GM23248 (cell line): ENCODE measurements around the gene PIGQ. TPM values are rescaled to one million over a fixed set of nuclear protein-coding genes. Genes with fewer than 3 reads are reported as not detected.

Experiments used
- DNase-seq: peaks from one replicate; pipeline ENCODE4 v3.0.0-alpha.2; 2015
- H2AFZ ChIP-seq: fragments of 200-600 bp; sonication (generic); 2 replicates; pipeline ENCODE4 v1.6.1; 2016; ENCODE audit warnings: antibody characterized with exemption
- H3F3A ChIP-seq: fragments of 200-600 bp; sonication (generic); 2 replicates; pipeline ENCODE4 v1.6.1; 2016; ENCODE audit warnings: mild to moderate bottlenecking, antibody characterized with exemption, mixed run types; ENCODE audit not compliant: insufficient read depth
- H3K27ac ChIP-seq: fragments of 200-600 bp; sonication (generic); 2 replicates; pipeline ENCODE4 v1.5.1; 2016; ENCODE audit warnings: mild to moderate bottlenecking
- H3K27me3 ChIP-seq: fragments of 200-600 bp; sonication (generic); replicated peaks from 2 replicates; pipeline ENCODE4 v1.6.1; 2016; ENCODE audit warnings: mild to moderate bottlenecking; ENCODE audit not compliant: insufficient read depth
- H3K36me3 ChIP-seq: fragments of 200-600 bp; sonication (generic); 2 replicates; pipeline ENCODE4 v1.6.1; 2016; ENCODE audit warnings: low read depth, mild to moderate bottlenecking
- H3K4me1 ChIP-seq: fragments of 200-600 bp; sonication (generic); 2 replicates; pipeline ENCODE4 v1.6.1; 2016; ENCODE audit warnings: mild to moderate bottlenecking; ENCODE audit not compliant: insufficient read depth
- H3K4me2 ChIP-seq: fragments of 200-600 bp; sonication (generic); one replicate; pipeline ENCODE4 v1.6.1; 2016; ENCODE audit warnings: mild to moderate bottlenecking; ENCODE audit not compliant: unreplicated experiment
- H3K4me3 ChIP-seq: fragments of 200-600 bp; sonication (generic); 2 replicates; pipeline ENCODE4 v1.5.1; 2016; ENCODE audit warnings: mild to moderate bottlenecking
- H3K79me2 ChIP-seq: fragments of 200-600 bp; sonication (generic); 2 replicates; pipeline ENCODE4 v1.6.1; 2016; ENCODE audit warnings: mild to moderate bottlenecking; ENCODE audit not compliant: insufficient read depth
- H3K9ac ChIP-seq: fragments of 200-600 bp; sonication (generic); 2 replicates; pipeline ENCODE4 v1.6.1; 2016; ENCODE audit warnings: mild to moderate bottlenecking
- H3K9me2 ChIP-seq: fragments of 200-600 bp; sonication (generic); 2 replicates; pipeline ENCODE4 v1.6.1; 2016; ENCODE audit warnings: mixed run types, mild to moderate bottlenecking, moderate library complexity; ENCODE audit not compliant: insufficient read depth
- H3K9me3 ChIP-seq: fragments of 200-600 bp; sonication (generic); one replicate; pipeline ENCODE4 v1.6.1; 2017; ENCODE audit warnings: low read depth
- H4K20me1 ChIP-seq: fragments of 200-600 bp; sonication (generic); 2 replicates; pipeline ENCODE4 v1.6.0; 2016; ENCODE audit not compliant: insufficient read depth
- EZH2 ChIP-seq: fragments of 200-600 bp; sonication (generic); IDR thresholded peaks from 2 replicates; pipeline ENCODE4 v1.6.1; 2018; ENCODE audit warnings: antibody characterized with exemption, mild to moderate bottlenecking; ENCODE audit not compliant: insufficient read depth, poor library complexity, severe bottlenecking
- EZH2phosphoT487 ChIP-seq: fragments of 200-600 bp; sonication (generic); IDR thresholded peaks from 2 replicates; pipeline ENCODE4 v1.6.1; 2018; ENCODE audit warnings: antibody characterized with exemption, moderate library complexity, mild to moderate bottlenecking, low read depth; ENCODE audit not compliant: insufficient read depth
- WGBS, 2 experiments: methylation state at CpG; one replicate each; pipeline ENCODE4 v1.1.6; 2015 to 2017; ENCODE audit warnings: low lambda C conversion rate in 2 of 2, low coverage in 1 of 2; ENCODE audit errors: missing lambda C conversion rate in 2 of 2; 5-methylcytosine and 5-hydroxymethylcytosine counted together
- in situ Hi-C: fragments of 300-500 bp; cut with MboI; formaldehyde crosslinking; loops from 2 replicates; pipeline ENCODE4 v1.15.0; 2020
- polyA plus RNA-seq: library from polyadenylated mRNA; unstranded; fragments of >200 nt; fragmentation: Nextera tagmentation; extraction: Ambion mirVana; gene quantifications from 2 replicates; pipeline ENCODE4 v1.2.1, GENCODE V29; 2016
- total RNA-seq: library from RNA; depleted of rRNA; stranded (reverse); fragments of >200 nt; shearing (Covaris generic); gene quantifications from 2 replicates; pipeline ENCODE4 v1.2.3, GENCODE V29; 2014

PIGQ gene
- total and polyA plus RNA-seq, 2 experiments from 2014 or later, result 31.6 to 35.0 TPM

- in situ Hi-C loops, result no loop called here
- DNase-seq, result no peak
- 86 to 88% methylated on average over 28 to 30 of the region's 30 CpGs for WGBS, 2 experiments
- Histone ChIP-seq H3K36me3 (no peaks in the 10 kb centered on the region), H3K79me2 (no peaks in the 10 kb centered on the region), H3K27ac (no peak overlapping the region), H3K9me2 (no peaks in the 10 kb centered on the region), H3K9me3 (no peaks in the 10 kb centered on the region), H4K20me1 (no peaks in the 10 kb centered on the region), H3K9ac (no peak overlapping the region), H3K4me3 (no peak overlapping the region), H3K4me1 (no peaks in the 10 kb centered on the region), H2AFZ (no peak overlapping the region), H3F3A (no peaks in the 10 kb centered on the region), H3K4me2 (no peak overlapping the region), H3K27me3 (peaks cover 13% of the 10 kb centered on the region; the same call in 1 of the 2 replicates)
- no peak for TF ChIP-seq EZH2phosphoT487
- no peak for TF ChIP-seq EZH2
Measured at GRCh38 chr16:563072-563644, 6.6 kb upstream of the PIGQ start.

GRCh38 chr16:564690-565418 is 4.9 kb upstream of the PIGQ start:
- Histone ChIP-seq H3K4me3 (no peak overlapping the region), H2AFZ (no peak overlapping the region), H3K4me1 (0 out of 2 replicates have a peak, but pooled peaks cover 4% of the 10 kb centered on the region), H3F3A (no peaks in the 10 kb centered on the region), H3K27ac (no peak overlapping the region), H3K9me2 (no peaks in the 10 kb centered on the region), H4K20me1 (no peaks in the 10 kb centered on the region), H3K27me3 (0 out of 2 replicates have a peak, but pooled peaks cover 5% of the 10 kb centered on the region), H3K9me3 (no peaks in the 10 kb centered on the region), H3K4me2 (no peak overlapping the region), H3K36me3 (no peaks in the 10 kb centered on the region), H3K9ac (no peak overlapping the region), H3K79me2 (0 out of 2 replicates have a peak, but pooled peaks cover 4% of the 10 kb centered on the region)
- in situ Hi-C loops, result no loop called here
- WGBS, 2 experiments, result 71 to 74% methylated on average over 25 to 33 of the region's 42 CpGs
- DNase-seq, result no peak
- no peak for TF ChIP-seq EZH2
- TF ChIP-seq EZH2phosphoT487, result no peak

GRCh38 chr16:565419-566330 is 4.1 kb upstream of the PIGQ start:
- Histone ChIP-seq H3K9me2 (no peaks in the 10 kb centered on the region), H3K79me2 (peaks cover 12% of the 10 kb centered on the region), H3K4me1 (0 out of 2 replicates have a peak, but pooled peaks cover 4% of the 10 kb centered on the region), H3K4me2 (no peak overlapping the region), H4K20me1 (no peaks in the 10 kb centered on the region), H3K27me3 (0 out of 2 replicates have a peak, but pooled peaks cover 5% of the 10 kb centered on the region), H3K27ac (no peak overlapping the region), H3K9me3 (no peaks in the 10 kb centered on the region), H2AFZ (no peak overlapping the region), H3K9ac (no peak overlapping the region), H3K36me3 (no peaks in the 10 kb centered on the region), H3K4me3 (no peak overlapping the region), H3F3A (0 out of 2 replicates have a peak, but pooled peaks cover 6% of the 10 kb centered on the region)
- DNase-seq, result no peak
- 41 to 43% methylated on average over 20 to 33 of the region's 35 CpGs for WGBS, 2 experiments
- TF ChIP-seq EZH2 (no peak), EZH2phosphoT487 (no peak)
- in situ Hi-C loops, result no loop called here
